Osteoblast (primary cell): ENCODE data around the gene NDUFA9. TPM values are rescaled to one million over a fixed set of nuclear protein-coding genes. Genes with fewer than 3 reads are reported as not detected.
A peak's percentile ranks its signal among the peaks of the same experiment; 100 is the strongest.

Experiments
- DNase-seq: peaks from one replicate; pipeline ENCODE4 v3.0.0; 2011; ENCODE audit warnings: low spot score, mixed read lengths; ENCODE audit not compliant: insufficient read length; ENCODE audit errors: missing footprints
- H2AFZ ChIP-seq: 2 replicates; pipeline ENCODE4 v1.6.0; 2011; ENCODE audit warnings: mild to moderate bottlenecking, low read length
- H3K27ac ChIP-seq: 2 replicates; pipeline ENCODE4 v1.5.1; 2011; ENCODE audit warnings: mild to moderate bottlenecking, low read depth, low read length, moderate library complexity
- H3K27me3 ChIP-seq: 2 replicates; pipeline ENCODE4 v1.6.0; 2012; ENCODE audit warnings: mild to moderate bottlenecking, control low read depth, inconsistent platforms, low read length, moderate library complexity; ENCODE audit not compliant: insufficient read depth
- H3K36me3 ChIP-seq: 2 replicates; pipeline ENCODE4 v1.5.1; 2011; ENCODE audit warnings: mild to moderate bottlenecking, low read length, control low read depth, moderate library complexity; ENCODE audit not compliant: insufficient read depth
- H3K4me1 ChIP-seq: 2 replicates; pipeline ENCODE4 v1.5.1; 2011; ENCODE audit warnings: mild to moderate bottlenecking, low read length, control low read depth, moderate library complexity; ENCODE audit not compliant: insufficient read depth
- H3K4me2 ChIP-seq: 2 replicates; pipeline ENCODE4 v1.6.0; 2011; ENCODE audit warnings: mild to moderate bottlenecking, low read length; ENCODE audit not compliant: insufficient read depth
- H3K4me3 ChIP-seq: fragments of 200-600 bp; sonication (generic); 3 replicates; pipeline ENCODE4 v1.5.1; 2012; ENCODE audit warnings: mild to moderate bottlenecking, low read length, inconsistent platforms; ENCODE audit not compliant: insufficient read depth
- H3K79me2 ChIP-seq: 2 replicates; pipeline ENCODE4 v1.6.0; 2012; ENCODE audit warnings: mild to moderate bottlenecking, low read length, control low read depth, inconsistent platforms; ENCODE audit not compliant: insufficient read depth
- H3K9me3 ChIP-seq: 2 replicates; pipeline ENCODE4 v1.5.1; 2011; ENCODE audit warnings: low read depth, low read length, control low read depth
- H4K20me1 ChIP-seq: 2 replicates; pipeline ENCODE4 v1.6.0; 2012; ENCODE audit warnings: mild to moderate bottlenecking, low read length, control low read depth; ENCODE audit not compliant: insufficient read depth
- CTCF ChIP-seq: IDR thresholded peaks from 2 replicates; pipeline ENCODE4 v1.5.1; 2011; ENCODE audit warnings: mild to moderate bottlenecking, low read depth, low read length, moderate library complexity; ENCODE audit errors: extremely low read depth
- total RNA-seq: library from RNA; depleted of rRNA; stranded (reverse); fragments of >200 nt; gene quantifications from 2 replicates; pipeline ENCODE4 v1.2.3, GENCODE V29; 2012

The NDUFA9 gene
- total RNA-seq, 1 donor: 29.0 TPM

DNA sequence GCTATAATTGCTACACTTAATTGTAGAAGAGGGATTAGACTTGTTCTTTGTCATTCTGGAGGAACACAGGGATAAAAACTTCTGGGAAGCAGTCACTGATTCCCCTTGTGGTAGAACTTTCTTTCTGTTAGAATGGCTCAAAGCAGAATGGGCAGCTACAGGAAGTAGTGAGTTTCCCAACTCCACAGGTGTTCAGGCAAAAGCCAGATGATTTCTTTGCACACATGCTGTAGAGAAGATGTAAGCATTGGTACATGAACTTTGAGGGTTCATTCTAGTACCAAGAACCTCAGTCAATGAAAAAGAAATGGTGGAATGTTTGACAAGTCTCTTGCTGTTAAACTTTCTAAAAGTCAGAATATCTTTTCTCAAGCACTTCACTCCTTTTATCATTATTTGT lies 4.3 kb downstream of the NDUFA9 start:
- Histone ChIP-seq H3K79me2 (peaks cover 54% of the 10 kb centered on the region), H3K4me1 (peaks cover 6% of the 10 kb centered on the region), H3K36me3 (peaks cover 28% of the 10 kb centered on the region), H3K4me3 (no peak overlapping the region), H3K27ac (no peak overlapping the region), H3K9me3 (no peaks in the 10 kb centered on the region), H3K4me2 (no peak overlapping the region), H2AFZ (no peak overlapping the region), H3K27me3 (no peaks in the 10 kb centered on the region), H4K20me1 (peaks cover 4% of the 10 kb centered on the region)
- TF ChIP-seq CTCF: no peak
- no peak for DNase-seq

DNA sequence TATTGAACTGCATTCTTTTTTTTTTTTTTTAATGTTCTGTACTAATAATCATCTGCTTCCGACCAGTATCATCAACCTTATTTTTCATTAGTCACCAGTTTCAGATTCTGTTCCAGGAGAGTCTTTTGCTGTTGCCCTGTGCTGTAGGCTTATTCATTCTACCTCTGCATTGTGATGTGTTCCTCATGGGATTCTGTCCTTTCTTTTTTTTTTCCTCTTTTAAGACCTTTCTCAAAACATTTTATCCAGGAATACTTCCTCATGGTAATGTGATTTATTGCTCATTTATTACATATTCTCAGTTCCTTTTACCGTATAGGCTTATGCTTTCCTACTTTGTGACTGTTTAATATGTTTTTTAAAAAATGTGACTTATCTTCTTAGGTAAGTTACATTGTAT lies 4.8 kb downstream of the NDUFA9 start:
- H3K27ac ChIP-seq: no peak overlapping the region
- H3K79me2 ChIP-seq: peaks cover 53% of the 10 kb centered on the region
- H3K36me3 ChIP-seq: peaks cover 33% of the 10 kb centered on the region
- no peaks in the 10 kb centered on the region for H3K27me3 ChIP-seq
- peaks cover 5% of the 10 kb centered on the region for H3K4me1 ChIP-seq
- H3K4me3 ChIP-seq: no peak overlapping the region
- no peak overlapping the region for H2AFZ ChIP-seq
- H3K9me3 ChIP-seq: no peaks in the 10 kb centered on the region
- H4K20me1 ChIP-seq: peaks cover 4% of the 10 kb centered on the region
- H3K4me2 ChIP-seq: no peak overlapping the region
- DNase-seq: no peak
- TF ChIP-seq CTCF: no peak

- peaks cover 4% of the 10 kb centered on the region for H3K79me2 ChIP-seq
- H3K36me3 ChIP-seq: peaks cover 51% of the 10 kb centered on the region
- peak overlapping the region; percentile 86 for H3K27ac ChIP-seq
- no peak for TF ChIP-seq CTCF
- H2AFZ ChIP-seq: peak overlapping the region; percentile 49
- no peaks in the 10 kb centered on the region for H3K27me3 ChIP-seq
- H3K4me2 ChIP-seq: peak overlapping the region; percentile 29
- H3K9me3 ChIP-seq: no peaks in the 10 kb centered on the region
- peak; percentile 52 for DNase-seq
- H3K4me3 ChIP-seq: no peak overlapping the region
- H4K20me1 ChIP-seq: no peaks in the 10 kb centered on the region
- H3K4me1 ChIP-seq: peaks cover 13% of the 10 kb centered on the region
These were observed 15.1 kb downstream of the NDUFA9 start for GRCh38 chr12:4663971-4664505.

- no peak for TF ChIP-seq CTCF
- H3K4me2 ChIP-seq: no peak overlapping the region
- no peaks in the 10 kb centered on the region for H4K20me1 ChIP-seq
- peaks cover 52% of the 10 kb centered on the region for H3K36me3 ChIP-seq
- no peak for DNase-seq
- peaks cover 4% of the 10 kb centered on the region for H3K79me2 ChIP-seq
- H3K4me1 ChIP-seq: peaks cover 13% of the 10 kb centered on the region
- no peak overlapping the region for H3K27ac ChIP-seq
- H3K4me3 ChIP-seq: no peak overlapping the region
- no peaks in the 10 kb centered on the region for H3K27me3 ChIP-seq
- no peaks in the 10 kb centered on the region for H3K9me3 ChIP-seq
- no peak overlapping the region for H2AFZ ChIP-seq
These were observed 16.3 kb downstream of the NDUFA9 start for GRCh38 chr12:4665236-4665635.
